SH-SY5Y (cell line): ENCODE results near the gene IFNA6.

Experiments
- GATA2 ChIP-seq: IDR thresholded peaks from 2 replicates; pipeline ENCODE4 v1.6.1; 2011; ENCODE audit warnings: mild to moderate bottlenecking, low read depth, low read length
- GATA3 ChIP-seq: IDR thresholded peaks from 2 replicates; pipeline ENCODE4 v1.6.1; 2011; ENCODE audit warnings: low read depth, mild to moderate bottlenecking, low read length, moderate library complexity

Gene IFNA6

DNA sequence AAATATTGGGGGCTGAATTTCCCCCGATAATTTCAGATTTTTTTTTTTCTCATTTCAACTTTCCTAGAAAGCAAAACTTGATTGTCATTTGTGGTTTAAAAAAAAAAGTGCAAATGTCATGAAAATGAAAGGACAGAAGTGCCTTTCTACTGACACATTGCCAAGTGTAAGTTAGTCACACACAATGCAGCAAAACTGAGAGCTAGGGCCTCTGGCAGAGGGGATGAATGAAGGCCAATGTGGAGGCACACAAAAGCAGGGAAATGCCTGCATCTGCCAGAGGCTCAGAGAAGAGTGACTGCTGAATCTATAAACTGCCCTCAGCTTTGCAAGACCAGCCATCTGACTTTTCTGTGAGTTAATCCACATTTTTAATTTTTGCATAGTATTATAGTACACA is 38.8 kb downstream of the IFNA6 start:
- no peak for TF ChIP-seq GATA2
- TF ChIP-seq GATA3 = no peak

DNA sequence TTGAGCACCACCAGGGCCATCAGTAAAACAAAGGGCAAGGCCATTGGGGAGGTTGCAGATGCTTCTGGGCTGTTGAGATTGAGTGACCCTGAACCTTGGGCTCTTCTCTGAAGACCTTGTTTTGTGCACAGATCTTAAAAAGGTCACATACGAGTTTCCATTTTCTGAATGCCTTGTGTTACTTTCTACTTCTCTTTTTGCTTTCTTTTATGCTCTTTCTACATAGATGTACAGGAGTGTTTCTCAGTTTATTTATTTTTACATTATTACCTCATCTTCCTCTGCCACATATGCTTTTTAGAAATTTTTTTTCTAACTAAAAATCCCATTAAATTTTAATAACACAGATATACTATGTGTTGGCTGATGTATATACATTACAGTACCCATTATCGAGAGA is 45.5 kb downstream of the IFNA6 start, which contains the start of gene IFNA5:
IFNA5 (minus strand) TSS at position 101 of the 400 bp plus-strand sequence; CDS start at position 44, 57 bp downstream.
- no peak for TF ChIP-seq GATA2
- TF ChIP-seq GATA3 = no peak
